K562 (cell line): ENCODE measurements around the gene LY6G6C. TPM values are rescaled to one million over a fixed set of nuclear protein-coding genes. Genes with fewer than 3 reads are reported as not detected.
A peak's percentile ranks its signal among the peaks of the same experiment; 100 is the strongest.

Experiments
- BRD9 ChIP-seq: fragments of 450-650 bp; IDR thresholded peaks from 2 replicates; pipeline ENCODE4 v1.6.1; 2018; ENCODE audit warnings: low read depth; ENCODE audit not compliant: partially characterized antibody
- CHAMP1 ChIP-seq: fragments of 450-650 bp; IDR thresholded peaks from 2 replicates; pipeline ENCODE4 v1.6.1; 2016; ENCODE audit warnings: mild to moderate bottlenecking
- CHD7 ChIP-seq: fragments of 200-600 bp; sonication (generic); IDR thresholded peaks from one replicate; pipeline ENCODE4 v1.6.1; 2012; ENCODE audit warnings: mild to moderate bottlenecking, low read depth, low read length, inconsistent platforms
- ELF4 ChIP-seq: fragments of 450-650 bp; formaldehyde crosslinking; IDR thresholded peaks from 2 replicates; pipeline ENCODE4 v1.4.0; 2022; ENCODE audit warnings: missing genetic modification characterization
- MECOM ChIP-seq: fragments of 250-450 bp; sonication (Bioruptor Pico); IDR thresholded peaks from 2 replicates; pipeline ENCODE4 v1.8.0; 2022; ENCODE audit warnings: inconsistent platforms
- RFX1 ChIP-seq: fragments of 450-650 bp; IDR thresholded peaks from 2 replicates; pipeline ENCODE4 v1.6.1; 2016; ENCODE audit warnings: mild to moderate bottlenecking, moderate library complexity
- SMAD4 ChIP-seq: fragments of 250-450 bp; sonication (Bioruptor Pico); conservative IDR thresholded peaks from 2 replicates; pipeline ENCODE4 v1.8.0; 2021; ENCODE audit warnings: inconsistent platforms, mild to moderate bottlenecking, moderate library complexity
- SMARCE1 ChIP-seq: fragments of 450-650 bp; IDR thresholded peaks from 2 replicates; pipeline ENCODE4 v1.7.1; 2016; ENCODE audit warnings: mild to moderate bottlenecking
- SUPT5H ChIP-seq: fragments of 450-650 bp; IDR thresholded peaks from 2 replicates; pipeline ENCODE4 v1.6.1; 2016
- TARDBP ChIP-seq: fragments of 450-650 bp; IDR thresholded peaks from 2 replicates; pipeline ENCODE4 v1.6.1; 2016
- polyA plus RNA-seq, 8 experiments: library from polyadenylated mRNA; depleted of rRNA in 4 of 8; stranded (reverse) in 5 of 8; unstranded in 3 of 8; fragments of >200 nt; fragmentation: Nextera tagmentation in 2 of 8; fragmentation: Illumina TruSeq in 1 of 8; extraction: Ambion mirVana in 2 of 8; extraction: Trizol in 1 of 8; gene quantifications; 2 replicates each; pipeline versions ENCODE4 v1.2.1 to v1.2.3, GENCODE V29; 2011 to 2014; ENCODE audit warnings: inconsistent platforms in 1 of 8, missing spikeins in 1 of 8
- total RNA-seq, 7 experiments: library from RNA; depleted of rRNA in 6 of 7; stranded (reverse); fragments of >200 nt in 6 of 7; fragmentation: Illumina TruSeq in 2 of 7; extraction: Trizol in 2 of 7; gene quantifications; 2 replicates each; pipeline versions ENCODE4 v1.2.1 to v1.2.3, GENCODE V29; 2011 to 2021; ENCODE audit warnings: low replicate concordance in 1 of 7

The LY6G6C gene
- total and polyA plus RNA-seq, 9 of the 15 experiments (the other 6 are each of a cell fraction or from before 2014, with no cell fraction given) = 0.06 to 0.20 TPM; not detected in 7

- TF ChIP-seq CHD7 (no peak), BRD9 (no peak), SMARCE1 (no peak), MECOM (CRISPR knock-in tag) (no peak), SUPT5H (peak; percentile 86), SMAD4 (CRISPR knock-in tag) (peak; percentile 62; the same call in 1 of the 2 replicates), CHAMP1 (no peak), TARDBP (no peak), RFX1 (no peak), ELF4 (CRISPR knock-in tag) (peak; percentile 98)
These were observed 13.4 kb upstream of the LY6G6C start (continued) for GRCh38 chr6:31734821-31735406.
